AG04449 (cell line): ENCODE measurements around the gene PITRM1.
A peak's percentile ranks its signal among the peaks of the same experiment; 100 is the strongest.

ENCODE experiments used
- CTCF ChIA-PET: fragments of 350-600 bp; formaldehyde crosslinking; extraction: SDS; loops from one replicate; lab custom pipeline; 2021; ENCODE audit warnings: antibody characterized with exemption; lab: Yijun Ruan, JAX
- POLR2A ChIA-PET: fragments of 400-600, 350-600 bp; formaldehyde crosslinking; extraction: SDS; loops from one replicate; lab custom pipeline; 2020; ENCODE audit warnings: antibody characterized with exemption, inconsistent platforms; lab: Yijun Ruan, JAX
- DNase-seq: peaks from one replicate; pipeline ENCODE4 v3.0.0-alpha.2; 2010; ENCODE audit warnings: low read depth, low spot score
- H3K4me3 ChIP-seq: 2 replicates; pipeline ENCODE4 v1.5.1; 2011; ENCODE audit warnings: low read depth, mild to moderate bottlenecking, control low read depth, low read length
- CTCF ChIP-seq: IDR thresholded peaks from one replicate; pipeline ENCODE4 v1.5.1; 2011; ENCODE audit warnings: mild to moderate bottlenecking, moderate library complexity, low read length, control low read depth, inconsistent platforms; ENCODE audit not compliant: insufficient read depth; ENCODE audit errors: missing control alignments

The PITRM1 gene

GRCh38 chr10:3103646-3104045 is 68.9 kb downstream of the PITRM1 start:
- ChIA-PET CTCF (interaction anchor here (1.4 kb wide), 1 partner anchor 16 kb away, joined by 4 read pairs; no protein-coding TSS in a partner anchor), POLR2A (interaction anchor here (0.5 kb wide), 1 partner anchor 28 kb away, joined by 3 read pairs; no protein-coding TSS in a partner anchor)
- no peak overlapping the region for H3K4me3 ChIP-seq
- DNase-seq = no peak
- TF ChIP-seq CTCF = no peak

GRCh38 chr10:3102720-3103427 is 69.7 kb downstream of the PITRM1 start:
- no peak overlapping the region for H3K4me3 ChIP-seq
- POLR2A ChIA-PET = no interaction called here
- no peak for DNase-seq
- no peak for TF ChIP-seq CTCF
- CTCF ChIA-PET = interaction anchor here (1.3 to 1.4 kb wide), 2 partner anchors 10 to 17 kb away, joined by 4 read pairs; no protein-coding TSS in a partner anchor

GRCh38 chr10:3100856-3101640 is 71.5 kb downstream of the PITRM1 start:
- no peak for TF ChIP-seq CTCF
- DNase-seq = no peak
- H3K4me3 ChIP-seq = no peak overlapping the region
- ChIA-PET CTCF (interaction anchor here (0.5 to 1.2 kb wide), 2 partner anchors 18 to 1714 kb away, joined by 3 to 4 read pairs; no protein-coding TSS in a partner anchor), POLR2A (no interaction called here)

- DNase-seq = no peak
- no peak overlapping the region for H3K4me3 ChIP-seq
- ChIA-PET POLR2A (no interaction called here), CTCF (interaction anchor here (0.5 to 1.8 kb wide), 3 partner anchors 16 to 1715 kb away, joined by 3 to 4 read pairs (median 4); no protein-coding TSS in a partner anchor)
- TF ChIP-seq CTCF = no peak
Measured at GRCh38 chr10:3100093-3100792, 72.3 kb downstream of the PITRM1 start.

GRCh38 chr10:3099291-3100092 is 73.1 kb downstream of the PITRM1 start:
- CTCF ChIA-PET = interaction anchor here (1.8 kb wide), 1 partner anchor 17 kb away, joined by 4 read pairs; no protein-coding TSS in a partner anchor
- no peak for TF ChIP-seq CTCF
- peak; percentile 38 for DNase-seq
- no peak overlapping the region for H3K4me3 ChIP-seq
- POLR2A ChIA-PET = no interaction called here
